ENCODE data around the gene PLXNA4. TPM values are rescaled to one million over a fixed set of nuclear protein-coding genes. Genes with fewer than 3 reads are reported as not detected.

Gene PLXNA4
- total RNA-seq, 1 experiment from 2014 or later: 0.02 TPM

- no peak for DNase-seq (ENCODE audit: extremely low read depth, low read depth)
Measured at GRCh38 chr7:132476541-132476940, 99.7 kb downstream of the PLXNA4 start.

- no peak for DNase-seq (ENCODE audit: extremely low read depth, low read depth)
Measured at GRCh38 chr7:132475669-132476116, 100.6 kb downstream of the PLXNA4 start.

- DNase-seq (ENCODE audit: extremely low read depth, low read depth): no peak
Measured at GRCh38 chr7:132475037-132475668, 101.1 kb downstream of the PLXNA4 start.

- DNase-seq (ENCODE audit: extremely low read depth, low read depth): no peak
Measured at GRCh38 chr7:132472463-132473120, 103.7 kb downstream of the PLXNA4 start.

- no peak for DNase-seq (ENCODE audit: extremely low read depth, low read depth)
Measured at GRCh38 chr7:132471515-132471914, 104.8 kb downstream of the PLXNA4 start.

GRCh38 chr7:132469681-132470080, 106.6 kb downstream of the PLXNA4 start:
- no peak for DNase-seq (ENCODE audit: extremely low read depth, low read depth)

- no peak for DNase-seq (ENCODE audit: extremely low read depth, low read depth)
Measured at GRCh38 chr7:132469264-132469663, 107.0 kb downstream of the PLXNA4 start.

GRCh38 chr7:132466367-132466766, 109.9 kb downstream of the PLXNA4 start:
- DNase-seq (ENCODE audit: extremely low read depth, low read depth): no peak

GRCh38 chr7:132465516-132465915, 110.8 kb downstream of the PLXNA4 start:
- DNase-seq (ENCODE audit: extremely low read depth, low read depth): no peak

- no peak for DNase-seq (ENCODE audit: extremely low read depth, low read depth)
Measured at GRCh38 chr7:132464740-132465139, 111.5 kb downstream of the PLXNA4 start.

- no peak for DNase-seq (ENCODE audit: extremely low read depth, low read depth)
Measured at GRCh38 chr7:132463922-132464321, 112.3 kb downstream of the PLXNA4 start.

- DNase-seq (ENCODE audit: extremely low read depth, low read depth): no peak
Measured at GRCh38 chr7:132462478-132462877, 113.8 kb downstream of the PLXNA4 start.

GRCh38 chr7:132461032-132461592, 115.2 kb downstream of the PLXNA4 start:
- no peak for DNase-seq (ENCODE audit: extremely low read depth, low read depth)

GRCh38 chr7:132458729-132459128, 117.5 kb downstream of the PLXNA4 start:
- no peak for DNase-seq (ENCODE audit: extremely low read depth, low read depth)

GRCh38 chr7:132457658-132458057, 118.6 kb downstream of the PLXNA4 start:
- DNase-seq (ENCODE audit: extremely low read depth, low read depth): no peak

GRCh38 chr7:132456418-132456817, 119.9 kb downstream of the PLXNA4 start:
- no peak for DNase-seq (ENCODE audit: extremely low read depth, low read depth)

- DNase-seq (ENCODE audit: extremely low read depth, low read depth): no peak
Measured at GRCh38 chr7:132455378-132455777, 120.9 kb downstream of the PLXNA4 start.

- DNase-seq (ENCODE audit: extremely low read depth, low read depth): no peak
Measured at GRCh38 chr7:132453826-132454225, 122.4 kb downstream of the PLXNA4 start.

- DNase-seq (ENCODE audit: extremely low read depth, low read depth): no peak
Measured at GRCh38 chr7:132451161-132451560, 125.1 kb downstream of the PLXNA4 start.

- DNase-seq (ENCODE audit: extremely low read depth, low read depth): no peak
Measured at GRCh38 chr7:132450696-132451095, 125.6 kb downstream of the PLXNA4 start.

GRCh38 chr7:132450188-132450587, 126.1 kb downstream of the PLXNA4 start:
- DNase-seq (ENCODE audit: extremely low read depth, low read depth): no peak

- DNase-seq (ENCODE audit: extremely low read depth, low read depth): no peak
Measured at GRCh38 chr7:132446666-132447278, 129.5 kb downstream of the PLXNA4 start.
